GM12892 (cell line): ENCODE measurements around the gene OR2A25.

ENCODE experiments used
- POLR2A ChIP-seq: IDR thresholded peaks from 2 replicates; pipeline ENCODE4 v1.6.1; 2011; ENCODE audit warnings: low read depth, low read length, control low read depth
- POLR2AphosphoS5 ChIP-seq: IDR thresholded peaks from 2 replicates; pipeline ENCODE4 v1.6.1; 2011; ENCODE audit warnings: low read depth, low read length, control low read depth
- TAF1 ChIP-seq: IDR thresholded peaks from 2 replicates; pipeline ENCODE4 v1.6.1; 2011; ENCODE audit warnings: low read depth, mild to moderate bottlenecking, control low read depth, low read length, borderline replicate concordance

DNA sequence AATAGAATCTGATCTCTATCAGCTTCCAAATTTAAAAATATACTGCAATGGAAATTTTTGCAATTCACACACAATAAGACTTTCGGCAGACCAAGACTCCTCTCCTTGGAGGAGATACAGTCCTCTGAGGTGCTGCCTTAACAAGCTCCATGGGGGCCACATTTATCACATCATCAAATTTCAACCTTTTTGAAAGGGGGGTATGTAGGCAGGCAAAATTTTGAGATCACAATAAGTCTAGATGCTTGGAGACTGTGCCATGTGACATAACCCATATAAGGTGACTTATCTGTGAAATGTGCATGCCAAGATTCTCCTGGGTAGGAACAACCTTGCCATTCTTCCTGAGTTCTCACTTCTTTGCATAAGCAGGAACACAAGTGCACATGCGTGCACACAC is 16.4 kb downstream of the OR2A25 start, which contains the start of gene OR2A12:
- no peak for TF ChIP-seq POLR2A
- TF ChIP-seq POLR2AphosphoS5 = no peak
- TF ChIP-seq TAF1 = no peak
